CD14-positive monocyte (primary cell): ENCODE results near the gene ZNF277. TPM values are rescaled to one million over a fixed set of nuclear protein-coding genes. Genes with fewer than 3 reads are reported as not detected.

Experiments used
- DNase-seq, 3 donors: peaks; one replicate each; pipeline ENCODE4 v3.0.0-alpha.2; 2011 to 2022
- H2AFZ ChIP-seq: 2 replicates; pipeline ENCODE4 v1.6.0; 2012; ENCODE audit warnings: mild to moderate bottlenecking, low read depth, low read length, inconsistent platforms; ENCODE audit not compliant: insufficient read depth, poor library complexity, severe bottlenecking
- H3K27ac ChIP-seq, 2 donors: 1 replicate in 1 of 2; 2 replicates in 1 of 2; pipeline ENCODE4 v1.5.1; 2012 to 2013; ENCODE audit warnings: low read length in 2 of 2, control low read depth in 1 of 2, inconsistent platforms in 1 of 2, low read depth in 1 of 2, mild to moderate bottlenecking in 1 of 2
- H3K27me3 ChIP-seq, 2 donors: one replicate each; pipeline versions ENCODE4 v1.6.0 to v1.6.1; 2011 to 2013; ENCODE audit warnings: low read length in 2 of 2; ENCODE audit not compliant: control insufficient read depth in 2 of 2, insufficient read depth in 2 of 2
- H3K36me3 ChIP-seq, 2 donors: replicated peaks in 1 of 2; 1 replicate in 1 of 2; 2 replicates in 1 of 2; pipeline versions ENCODE4 v1.5.1 to v1.6.1; 2012 to 2013; ENCODE audit warnings: low read length in 2 of 2, control low read depth in 1 of 2, inconsistent platforms in 1 of 2, mild to moderate bottlenecking in 1 of 2; ENCODE audit not compliant: insufficient read depth in 2 of 2, control insufficient read depth in 1 of 2
- H3K4me1 ChIP-seq, 2 donors: 1 replicate in 1 of 2; 2 replicates in 1 of 2; pipeline versions ENCODE4 v1.5.1 to v1.6.1; 2012 to 2013; ENCODE audit warnings: low read length in 2 of 2, control low read depth in 1 of 2, inconsistent platforms in 1 of 2, mild to moderate bottlenecking in 1 of 2, moderate library complexity in 1 of 2; ENCODE audit not compliant: insufficient read depth in 2 of 2, control insufficient read depth in 1 of 2
- H3K4me2 ChIP-seq: replicated peaks from 2 replicates; pipeline ENCODE3; 2012; ENCODE audit warnings: low read length, moderate library complexity, mild to moderate bottlenecking; ENCODE audit not compliant: poor library complexity, severe bottlenecking; ENCODE audit errors: extremely low read depth
- H3K4me3 ChIP-seq, 3 experiments: fragments of 200-600 bp in 1 of 3; sonication (generic) in 1 of 3; replicated peaks in 1 of 3; 1 replicate in 2 of 3; 2 replicates in 1 of 3; pipeline ENCODE4 v1.5.1; 2011 to 2013; ENCODE audit warnings: low read length in 3 of 3, mild to moderate bottlenecking in 3 of 3, control low read depth in 2 of 3, low read depth in 2 of 3, inconsistent platforms in 1 of 3, moderate library complexity in 1 of 3
- H3K79me2 ChIP-seq: 2 replicates; pipeline ENCODE4 v1.6.0; 2012; ENCODE audit warnings: mild to moderate bottlenecking, control low read depth, inconsistent platforms, low read length, moderate library complexity; ENCODE audit not compliant: insufficient read depth
- H3K9ac ChIP-seq: 2 replicates; pipeline ENCODE4 v1.6.0; 2017; ENCODE audit warnings: low read length, mild to moderate bottlenecking; ENCODE audit not compliant: insufficient read depth, poor library complexity, severe bottlenecking
- H3K9me3 ChIP-seq, 2 donors: replicated peaks in 1 of 2; 1 replicate in 1 of 2; 2 replicates in 1 of 2; pipeline versions ENCODE4 v1.5.1 to v1.6.1; 2012 to 2013; ENCODE audit warnings: low read length in 2 of 2, control low read depth in 1 of 2; ENCODE audit not compliant: control insufficient read depth in 1 of 2, insufficient read depth in 1 of 2
- H4K20me1 ChIP-seq: 2 replicates; pipeline ENCODE4 v1.6.0; 2012; ENCODE audit warnings: mild to moderate bottlenecking, low read length, control low read depth, moderate library complexity; ENCODE audit not compliant: insufficient read depth
- H3K27ac Mint-ChIP-seq, 7 donors: one replicate each; pipeline ENCODE4 v1.8.0; 2020; ENCODE audit warnings: mild to moderate bottlenecking in 7 of 7, mixed read lengths in 7 of 7, moderate library complexity in 6 of 7, inconsistent platforms in 2 of 7
- H3K27me3 Mint-ChIP-seq, 3 donors: one replicate each; pipeline ENCODE4 v1.8.0; 2021 to 2022; ENCODE audit warnings: low read depth in 3 of 3, mild to moderate bottlenecking in 3 of 3, mixed read lengths in 3 of 3, moderate library complexity in 3 of 3, inconsistent platforms in 1 of 3
- H3K36me3 Mint-ChIP-seq, 2 donors: one replicate each; pipeline ENCODE4 v1.8.0; 2020; ENCODE audit warnings: mixed read lengths in 2 of 2, inconsistent platforms in 1 of 2, mild to moderate bottlenecking in 1 of 2
- H3K4me1 Mint-ChIP-seq: one replicate; pipeline ENCODE4 v1.8.0; 2020; ENCODE audit warnings: mild to moderate bottlenecking, mixed read lengths
- H3K4me3 Mint-ChIP-seq, 2 donors: one replicate each; pipeline ENCODE4 v1.8.0; 2020; ENCODE audit warnings: mild to moderate bottlenecking in 2 of 2, mixed read lengths in 2 of 2, moderate library complexity in 1 of 2
- H3K9me3 Mint-ChIP-seq, 7 donors: one replicate each; pipeline ENCODE4 v1.8.0; 2020 to 2022; ENCODE audit warnings: mixed read lengths in 7 of 7, mild to moderate bottlenecking in 6 of 7, moderate library complexity in 6 of 7, inconsistent platforms in 2 of 7
- CTCF ChIP-seq: fragments of 200-600 bp; IDR thresholded peaks from one replicate; pipeline ENCODE4 v1.8.0; 2022; ENCODE audit warnings: antibody characterized with exemption, mild to moderate bottlenecking
- WGBS: methylation state at CpG from one replicate; pipeline ENCODE4 v1.1.5; 2013; ENCODE audit warnings: missing lambda C conversion rate; ENCODE audit not compliant: insufficient coverage; 5-methylcytosine and 5-hydroxymethylcytosine counted together
- intact Hi-C, 2 donors: fragments of 100-400 bp; cut with micrococcal nuclease; formaldehyde crosslinking; loops; one replicate each; pipeline versions ENCODE4 v1.15.0 to v1.15.1; 2023
- polyA plus RNA-seq, 3 donors: library from polyadenylated mRNA; depleted of rRNA in 1 of 3; unstranded in 2 of 3; stranded (reverse) in 1 of 3; fragments of 300-500 nt in 2 of 3; fragments of >200 nt in 1 of 3; fragmentation: Illumina TruSeq in 2 of 3; gene quantifications; 1 replicate in 2 of 3; 2 replicates in 1 of 3; pipeline ENCODE4 v1.2.3, GENCODE V29; 2012 to 2021

ZNF277 gene
- polyA plus RNA-seq, 3 donors = 17.5 to 20.7 (median 20.0) TPM

DNA sequence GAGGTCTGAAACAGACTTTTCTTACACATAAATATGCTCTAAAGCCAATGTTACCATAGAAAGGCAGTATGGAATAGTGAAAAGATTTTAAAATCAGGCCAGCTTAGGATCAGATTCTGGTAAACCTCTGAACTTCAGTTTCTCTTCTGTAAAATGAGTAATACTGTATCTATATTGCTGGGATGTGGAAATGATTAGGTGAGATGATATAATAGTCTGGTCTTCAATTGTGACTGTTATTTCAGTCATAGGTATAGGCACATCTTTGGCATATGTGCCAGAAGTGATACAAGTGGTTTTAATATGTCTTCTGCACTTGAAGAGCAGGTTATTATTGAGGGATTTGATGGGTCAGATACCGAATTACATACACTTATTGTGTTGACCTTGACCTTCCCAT is 7.2 kb downstream of the ZNF277 start:
- Mint-ChIP-seq H3K4me3 (no peak overlapping the region), H3K36me3 (peaks cover 3 to 10% of the 10 kb centered on the region in 2 donors)
- no CpG with 5 or more reads among the region's 1 CpG for WGBS

GRCh38 chr7:112214268-112214667 is 7.8 kb downstream of the ZNF277 start:
- H3K27me3 ChIP-seq = no peaks in the 10 kb centered on the region
- H2AFZ ChIP-seq = no peak overlapping the region
- no peak overlapping the region for H3K27ac ChIP-seq
- intact Hi-C loops = no loop called here
- no peak overlapping the region for H3K4me2 ChIP-seq
- no peak overlapping the region for H3K9ac ChIP-seq
- Mint-ChIP-seq H3K36me3 (peaks cover 5 to 10% of the 10 kb centered on the region in 2 donors), H3K9me3 (peaks cover 0 to 5% (median 2%) of the 10 kb centered on the region in 7 donors), H3K4me1 (peaks cover 13% of the 10 kb centered on the region), H3K27ac (no peak overlapping the region), H3K4me3 (no peak overlapping the region), H3K27me3 (no peaks in the 10 kb centered on the region)
- TF ChIP-seq CTCF = no peak
- H3K4me1 ChIP-seq = no peaks in the 10 kb centered on the region
- no peaks in the 10 kb centered on the region for H3K9me3 ChIP-seq
- no peak overlapping the region for H3K4me3 ChIP-seq
- H3K79me2 ChIP-seq = peaks cover 58% of the 10 kb centered on the region
- DNase-seq = no peak
- peaks cover 69% of the 10 kb centered on the region for H4K20me1 ChIP-seq
- H3K36me3 ChIP-seq = no peaks in the 10 kb centered on the region

More for the DNA sequence above, 7.2 kb downstream of the ZNF277 start:
- no peaks in the 10 kb centered on the region for H3K36me3 ChIP-seq
- H3K4me3 ChIP-seq = no peak overlapping the region
- H3K4me1 Mint-ChIP-seq = peaks cover 13% of the 10 kb centered on the region
- no peak for TF ChIP-seq CTCF
- H2AFZ ChIP-seq = no peak overlapping the region
- H3K4me1 ChIP-seq = no peaks in the 10 kb centered on the region
- H4K20me1 ChIP-seq = peaks cover 69% of the 10 kb centered on the region
- DNase-seq = no peak
- H3K79me2 ChIP-seq = peaks cover 57% of the 10 kb centered on the region
- H3K27ac ChIP-seq = no peak overlapping the region
- H3K9me3 Mint-ChIP-seq = peaks cover 0 to 4% (median 0%) of the 10 kb centered on the region in 7 donors
- H3K9me3 ChIP-seq = no peaks in the 10 kb centered on the region
- intact Hi-C loops = no loop called here
- no peaks in the 10 kb centered on the region for H3K27me3 Mint-ChIP-seq
- H3K9ac ChIP-seq = no peak overlapping the region
- H3K27me3 ChIP-seq = no peaks in the 10 kb centered on the region
- no peak overlapping the region for H3K4me2 ChIP-seq
- H3K27ac Mint-ChIP-seq = no peak overlapping the region
